SK-N-SH (cell line): ENCODE results near the gene ZNF217.

Experiments used
- CHD2 ChIP-seq: fragments of 150-350 bp; IDR thresholded peaks from 2 replicates; pipeline ENCODE4 v1.6.1; 2018; ENCODE audit warnings: low read length; ENCODE audit not compliant: partially characterized antibody
- FOXM1 ChIP-seq: IDR thresholded peaks from 2 replicates; pipeline ENCODE4 v1.4.0; 2012; ENCODE audit warnings: low read depth, mild to moderate bottlenecking
- GABPA ChIP-seq: IDR thresholded peaks from 2 replicates; pipeline ENCODE4 v1.4.0; 2012; ENCODE audit warnings: low read depth, mild to moderate bottlenecking
- MXI1 ChIP-seq: IDR thresholded peaks from 2 replicates; pipeline ENCODE4 v1.6.1; 2012; ENCODE audit warnings: mild to moderate bottlenecking, low read depth, low read length, improper control_type of control experiment
- NFIC ChIP-seq: IDR thresholded peaks from 2 replicates; pipeline ENCODE4 v1.4.0; 2012; ENCODE audit warnings: borderline replicate concordance
- POLR2AphosphoS5 ChIP-seq: IDR thresholded peaks from 2 replicates; pipeline ENCODE4 v1.6.1; 2012; ENCODE audit warnings: low read depth, low read length
- RXRA ChIP-seq: IDR thresholded peaks from 2 replicates; pipeline ENCODE4 v1.4.0; 2012; ENCODE audit warnings: low read depth, mild to moderate bottlenecking, borderline replicate concordance
- TAF1 ChIP-seq: IDR thresholded peaks from 2 replicates; pipeline ENCODE4 v1.6.1; 2012; ENCODE audit warnings: low read depth, mild to moderate bottlenecking, low read length, moderate library complexity, borderline replicate concordance
- TF ChIP-seq, protein P1 (sequence below): fragments of 200-600 bp; sonication (generic); IDR thresholded peaks from 2 replicates; pipeline ENCODE4 v1.6.1; 2017; ENCODE audit warnings: antibody characterized with exemption, mild to moderate bottlenecking, moderate library complexity
- TF ChIP-seq, protein P2 (sequence below): IDR thresholded peaks from 2 replicates; pipeline ENCODE4 v1.4.0; 2012; ENCODE audit warnings: low read depth, borderline replicate concordance
- TF ChIP-seq, protein P3 (sequence below): fragments of 150-350 bp; IDR thresholded peaks from 2 replicates; pipeline ENCODE4 v1.6.1; 2017; ENCODE audit warnings: antibody characterized with exemption, low read length, low read depth, borderline replicate concordance
- TF ChIP-seq, protein P4 (sequence below): IDR thresholded peaks from 2 replicates; pipeline ENCODE4 v1.4.0; 2012; ENCODE audit warnings: low read depth
- TF ChIP-seq, protein P5 (sequence below): IDR thresholded peaks from 2 replicates; pipeline ENCODE4 v1.6.1; 2012; ENCODE audit warnings: mild to moderate bottlenecking, low read depth, low read length, moderate library complexity

DNA sequence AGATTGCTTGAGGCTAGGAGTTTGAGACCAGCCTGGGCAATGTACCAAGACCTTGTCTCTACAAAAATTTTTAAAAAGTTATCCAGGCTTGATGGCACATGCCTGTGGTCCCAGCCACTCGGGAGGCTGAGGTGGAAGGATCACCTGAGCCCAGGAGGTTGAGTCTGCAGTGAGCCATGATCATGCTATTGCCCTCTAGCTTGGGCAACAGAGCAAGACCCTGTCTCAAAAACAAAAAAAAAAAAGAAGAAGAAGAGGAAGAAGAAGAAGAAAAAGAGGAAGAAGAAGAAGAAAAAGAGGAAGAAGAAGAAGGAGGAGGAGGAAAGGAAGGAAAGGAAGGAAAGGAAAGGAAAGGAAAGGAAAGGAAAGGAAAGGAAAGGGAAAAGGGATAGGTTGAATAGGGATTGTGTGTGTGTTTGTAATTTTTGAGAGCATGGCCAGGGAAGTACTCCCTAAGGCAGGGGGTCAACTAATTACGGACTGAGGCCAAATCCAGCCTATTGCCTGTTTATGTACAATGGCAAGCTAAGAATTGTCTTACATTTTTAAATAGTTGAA lies 43.0 kb upstream of the ZNF217 start:
- TF ChIP-seq, protein P1, sequence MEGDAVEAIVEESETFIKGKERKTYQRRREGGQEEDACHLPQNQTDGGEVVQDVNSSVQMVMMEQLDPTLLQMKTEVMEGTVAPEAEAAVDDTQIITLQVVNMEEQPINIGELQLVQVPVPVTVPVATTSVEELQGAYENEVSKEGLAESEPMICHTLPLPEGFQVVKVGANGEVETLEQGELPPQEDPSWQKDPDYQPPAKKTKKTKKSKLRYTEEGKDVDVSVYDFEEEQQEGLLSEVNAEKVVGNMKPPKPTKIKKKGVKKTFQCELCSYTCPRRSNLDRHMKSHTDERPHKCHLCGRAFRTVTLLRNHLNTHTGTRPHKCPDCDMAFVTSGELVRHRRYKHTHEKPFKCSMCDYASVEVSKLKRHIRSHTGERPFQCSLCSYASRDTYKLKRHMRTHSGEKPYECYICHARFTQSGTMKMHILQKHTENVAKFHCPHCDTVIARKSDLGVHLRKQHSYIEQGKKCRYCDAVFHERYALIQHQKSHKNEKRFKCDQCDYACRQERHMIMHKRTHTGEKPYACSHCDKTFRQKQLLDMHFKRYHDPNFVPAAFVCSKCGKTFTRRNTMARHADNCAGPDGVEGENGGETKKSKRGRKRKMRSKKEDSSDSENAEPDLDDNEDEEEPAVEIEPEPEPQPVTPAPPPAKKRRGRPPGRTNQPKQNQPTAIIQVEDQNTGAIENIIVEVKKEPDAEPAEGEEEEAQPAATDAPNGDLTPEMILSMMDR, result no peak
- TF ChIP-seq MXI1 (no peak), FOXM1 (no peak), POLR2AphosphoS5 (no peak), NFIC (no peak), RXRA (no peak), TAF1 (no peak), CHD2 (no peak), GABPA (no peak)
- TF ChIP-seq, protein P2, sequence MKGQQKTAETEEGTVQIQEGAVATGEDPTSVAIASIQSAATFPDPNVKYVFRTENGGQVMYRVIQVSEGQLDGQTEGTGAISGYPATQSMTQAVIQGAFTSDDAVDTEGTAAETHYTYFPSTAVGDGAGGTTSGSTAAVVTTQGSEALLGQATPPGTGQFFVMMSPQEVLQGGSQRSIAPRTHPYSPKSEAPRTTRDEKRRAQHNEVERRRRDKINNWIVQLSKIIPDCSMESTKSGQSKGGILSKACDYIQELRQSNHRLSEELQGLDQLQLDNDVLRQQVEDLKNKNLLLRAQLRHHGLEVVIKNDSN, result no peak
- TF ChIP-seq, protein P3, sequence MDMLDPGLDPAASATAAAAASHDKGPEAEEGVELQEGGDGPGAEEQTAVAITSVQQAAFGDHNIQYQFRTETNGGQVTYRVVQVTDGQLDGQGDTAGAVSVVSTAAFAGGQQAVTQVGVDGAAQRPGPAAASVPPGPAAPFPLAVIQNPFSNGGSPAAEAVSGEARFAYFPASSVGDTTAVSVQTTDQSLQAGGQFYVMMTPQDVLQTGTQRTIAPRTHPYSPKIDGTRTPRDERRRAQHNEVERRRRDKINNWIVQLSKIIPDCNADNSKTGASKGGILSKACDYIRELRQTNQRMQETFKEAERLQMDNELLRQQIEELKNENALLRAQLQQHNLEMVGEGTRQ, result no peak
- TF ChIP-seq, protein P4, sequence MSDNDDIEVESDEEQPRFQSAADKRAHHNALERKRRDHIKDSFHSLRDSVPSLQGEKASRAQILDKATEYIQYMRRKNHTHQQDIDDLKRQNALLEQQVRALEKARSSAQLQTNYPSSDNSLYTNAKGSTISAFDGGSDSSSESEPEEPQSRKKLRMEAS, result no peak
- TF ChIP-seq, protein P5, sequence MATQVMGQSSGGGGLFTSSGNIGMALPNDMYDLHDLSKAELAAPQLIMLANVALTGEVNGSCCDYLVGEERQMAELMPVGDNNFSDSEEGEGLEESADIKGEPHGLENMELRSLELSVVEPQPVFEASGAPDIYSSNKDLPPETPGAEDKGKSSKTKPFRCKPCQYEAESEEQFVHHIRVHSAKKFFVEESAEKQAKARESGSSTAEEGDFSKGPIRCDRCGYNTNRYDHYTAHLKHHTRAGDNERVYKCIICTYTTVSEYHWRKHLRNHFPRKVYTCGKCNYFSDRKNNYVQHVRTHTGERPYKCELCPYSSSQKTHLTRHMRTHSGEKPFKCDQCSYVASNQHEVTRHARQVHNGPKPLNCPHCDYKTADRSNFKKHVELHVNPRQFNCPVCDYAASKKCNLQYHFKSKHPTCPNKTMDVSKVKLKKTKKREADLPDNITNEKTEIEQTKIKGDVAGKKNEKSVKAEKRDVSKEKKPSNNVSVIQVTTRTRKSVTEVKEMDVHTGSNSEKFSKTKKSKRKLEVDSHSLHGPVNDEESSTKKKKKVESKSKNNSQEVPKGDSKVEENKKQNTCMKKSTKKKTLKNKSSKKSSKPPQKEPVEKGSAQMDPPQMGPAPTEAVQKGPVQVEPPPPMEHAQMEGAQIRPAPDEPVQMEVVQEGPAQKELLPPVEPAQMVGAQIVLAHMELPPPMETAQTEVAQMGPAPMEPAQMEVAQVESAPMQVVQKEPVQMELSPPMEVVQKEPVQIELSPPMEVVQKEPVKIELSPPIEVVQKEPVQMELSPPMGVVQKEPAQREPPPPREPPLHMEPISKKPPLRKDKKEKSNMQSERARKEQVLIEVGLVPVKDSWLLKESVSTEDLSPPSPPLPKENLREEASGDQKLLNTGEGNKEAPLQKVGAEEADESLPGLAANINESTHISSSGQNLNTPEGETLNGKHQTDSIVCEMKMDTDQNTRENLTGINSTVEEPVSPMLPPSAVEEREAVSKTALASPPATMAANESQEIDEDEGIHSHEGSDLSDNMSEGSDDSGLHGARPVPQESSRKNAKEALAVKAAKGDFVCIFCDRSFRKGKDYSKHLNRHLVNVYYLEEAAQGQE, result no peak
